HepG2 (cell line): ENCODE data around the gene CD151. TPM values are rescaled to one million over a fixed set of nuclear protein-coding genes. Genes with fewer than 3 reads are reported as not detected.
A peak's percentile ranks its signal among the peaks of the same experiment; 100 is the strongest.

ENCODE experiments used
- ATAC-seq: fragments of 200-7000 bp; cut with Tn5 transposase; 3 replicates; pipeline ENCODE4 v1.9.1; 2020; ENCODE audit warnings: mild to moderate bottlenecking, moderate library complexity
- BruUV-seq: library from RNA; stranded (reverse); fragments of 400-500 nt; replicated peaks from 2 replicates; lab custom pipeline; 2021; lab: Mats Ljungman, UMichigan
- CTCF ChIA-PET: fragments of 300-600 bp; formaldehyde crosslinking; extraction: SDS; loops from one replicate; lab custom pipeline; 2021; ENCODE audit warnings: low total read pairs, inconsistent platforms, low intra/inter-chr PET ratio; lab: Yijun Ruan, JAX
- POLR2A ChIA-PET: fragments of 350-600 bp; sonication (Branson Sonifier 250); formaldehyde crosslinking; loops from one replicate; lab custom pipeline; 2020; ENCODE audit warnings: antibody characterized with exemption, inconsistent platforms; lab: Yijun Ruan, JAX
- DNase-seq: peaks from one replicate; pipeline ENCODE4 v3.0.0-alpha.2; 2015; ENCODE audit warnings: low spot score
- FAIRE-seq: peaks from 3 replicates; lab custom pipeline; 2011; peaks lifted over from hg19 to GRCh38; lab: Jason Lieb, UNC
- H2AFZ ChIP-seq: one replicate; pipeline ENCODE4 v1.6.1; 2011; ENCODE audit warnings: low read length, inconsistent platforms
- H3K27ac ChIP-seq: fragments of 300-600 bp; 3 replicates; pipeline ENCODE4 v1.8.0; 2011; ENCODE audit warnings: mixed run types, mild to moderate bottlenecking, mixed read lengths, low read length, inconsistent platforms; ENCODE audit not compliant: insufficient read depth; ENCODE audit errors: extremely low read length
- H3K27me3 ChIP-seq, 2 experiments: fragments of 200-600 bp in 1 of 2; 2 replicates in 1 of 2; 3 replicates in 1 of 2; pipeline versions ENCODE4 v1.6.0 to v1.8.0; 2011; ENCODE audit warnings: low read length in 2 of 2, mild to moderate bottlenecking in 2 of 2, moderate library complexity in 2 of 2, inconsistent platforms in 1 of 2; ENCODE audit not compliant: insufficient read depth in 2 of 2, control insufficient read depth in 1 of 2
- H3K36me3 ChIP-seq, 2 experiments: fragments of 200-600 bp in 1 of 2; replicated peaks in 1 of 2; 2 replicates in 1 of 2; 3 replicates in 1 of 2; pipeline versions ENCODE4 v1.5.1 to v1.8.0; 2011; ENCODE audit warnings: low read length in 2 of 2, inconsistent platforms in 1 of 2; ENCODE audit not compliant: insufficient read depth in 2 of 2, control insufficient read depth in 1 of 2
- H3K4me1 ChIP-seq: 2 replicates; pipeline ENCODE4 v1.5.1; 2012; ENCODE audit warnings: low read length, inconsistent platforms; ENCODE audit not compliant: insufficient read depth
- H3K4me2 ChIP-seq: 2 replicates; pipeline ENCODE4 v1.6.0; 2011; ENCODE audit warnings: low read depth, low read length, inconsistent platforms
- H3K4me3 ChIP-seq, 3 experiments: fragments of 200-600 bp in 1 of 3; sonication (generic), shearing (Covaris generic) in 1 of 3; replicated peaks in 1 of 3; 2 replicates each; pipeline ENCODE4 v1.5.1; 2011 to 2016; ENCODE audit warnings: low read length in 3 of 3, inconsistent platforms in 2 of 3, low read depth in 2 of 3, mild to moderate bottlenecking in 2 of 3, control low read depth in 1 of 3, mixed read lengths in 1 of 3; ENCODE audit not compliant: insufficient read depth in 1 of 3
- H3K79me2 ChIP-seq: one replicate; pipeline ENCODE4 v1.6.1; 2011; ENCODE audit warnings: low read length, inconsistent platforms; ENCODE audit not compliant: insufficient read depth
- H3K9ac ChIP-seq: 2 replicates; pipeline ENCODE4 v1.6.0; 2011; ENCODE audit warnings: mild to moderate bottlenecking, low read depth, low read length, inconsistent platforms; ENCODE audit not compliant: insufficient read depth
- H3K9me3 ChIP-seq: 2 replicates; pipeline ENCODE4 v1.5.1; 2012; ENCODE audit warnings: mild to moderate bottlenecking, low read length
- H4K20me1 ChIP-seq: 2 replicates; pipeline ENCODE4 v1.6.0; 2011; ENCODE audit warnings: inconsistent platforms, mild to moderate bottlenecking, low read length, moderate library complexity; ENCODE audit not compliant: insufficient read depth
- CBX1 ChIP-seq: IDR thresholded peaks from one replicate; pipeline ENCODE4 v1.6.1; 2016; ENCODE audit warnings: antibody characterized with exemption, low read depth
- EEA1 ChIP-seq: sonication (generic); formaldehyde crosslinking; IDR thresholded peaks from 2 replicates; pipeline ENCODE4 v1.5.1; 2020; ENCODE audit warnings: mild to moderate bottlenecking, missing genetic modification reagents, borderline replicate concordance
- KLF15 ChIP-seq: sonication (generic); formaldehyde crosslinking; IDR thresholded peaks from 2 replicates; pipeline ENCODE4 v1.8.1; 2023; ENCODE audit warnings: borderline replicate concordance, mild to moderate bottlenecking, inconsistent platforms, missing genetic modification reagents, mixed read lengths
- PLSCR1 ChIP-seq: sonication (generic); formaldehyde crosslinking; IDR thresholded peaks from 2 replicates; pipeline ENCODE4 v1.5.0; 2020; ENCODE audit warnings: missing genetic modification reagents, mild to moderate bottlenecking, borderline replicate concordance
- ZBTB2 ChIP-seq: sonication (generic); formaldehyde crosslinking; IDR thresholded peaks from 2 replicates; pipeline ENCODE4 v1.8.0; 2022; ENCODE audit warnings: low read depth, missing genetic modification reagents
- ZNF235 ChIP-seq: sonication (generic); formaldehyde crosslinking; IDR thresholded peaks from 2 replicates; pipeline ENCODE4 v1.8.1; 2023; ENCODE audit warnings: mild to moderate bottlenecking, missing genetic modification reagents, borderline replicate concordance
- ZNF772 ChIP-seq: sonication (generic); formaldehyde crosslinking; IDR thresholded peaks from 2 replicates; pipeline ENCODE4 v1.5.0; 2020; ENCODE audit warnings: mild to moderate bottlenecking, missing genetic modification reagents
- ZNF780A ChIP-seq: sonication (generic); formaldehyde crosslinking; IDR thresholded peaks from 2 replicates; pipeline ENCODE4 v1.8.0; 2022; ENCODE audit warnings: mild to moderate bottlenecking, missing genetic modification reagents, moderate library complexity
- WGBS: methylation state at CpG from one replicate; pipeline ENCODE4 v1.1.6; 2017; ENCODE audit warnings: low lambda C conversion rate; 5-methylcytosine and 5-hydroxymethylcytosine counted together
- in situ Hi-C: cut with HindIII; loops from 2 replicates; pipeline ENCODE4 v1.10.0; 2017; ENCODE audit warnings: low pct_unique_long_range_greater_than_20kb; ENCODE audit not compliant: extremely low pct_ligation_motif_present
- intact Hi-C: fragments of 100-400 bp; cut with micrococcal nuclease; formaldehyde crosslinking; loops from one replicate; pipeline ENCODE4 v1.10.0; 2022; ENCODE audit not compliant: unreplicated experiment
- polyA plus RNA-seq, 8 experiments: library from polyadenylated mRNA; depleted of rRNA in 3 of 8; stranded (reverse) in 7 of 8; unstranded in 1 of 8; fragments of >200 nt; fragmentation: Illumina TruSeq in 4 of 8; extraction: Trizol in 4 of 8; gene quantifications; 2 replicates each; pipeline versions ENCODE4 v1.2.1 to v1.2.3, GENCODE V29; 2011 to 2016; ENCODE audit warnings: low read depth in 4 of 8, missing spikeins in 1 of 8, mixed read lengths in 1 of 8; ENCODE audit not compliant: insufficient read depth in 1 of 8
- total RNA-seq, 5 experiments: library from RNA; depleted of rRNA; stranded (reverse); fragments of >200 nt; fragmentation: Illumina TruSeq; extraction: Trizol; gene quantifications; 2 replicates each; pipeline ENCODE4 v1.2.3, GENCODE V29; 2016; ENCODE audit warnings: low read depth in 1 of 5
- TF ChIP-seq, protein P1 (sequence below): sonication (generic); formaldehyde crosslinking; IDR thresholded peaks from 2 replicates; pipeline ENCODE4 v1.5.1; 2020; ENCODE audit warnings: missing genetic modification reagents, mild to moderate bottlenecking, borderline replicate concordance

The CD151 gene
- total and polyA plus RNA-seq, 2 of the 13 experiments (the other 11 are each of a cell fraction or from before 2014, with no cell fraction given), result 125 to 197 TPM

- TF ChIP-seq EEA1 (CRISPR knock-in tag) (no peak), ZNF235 (CRISPR knock-in tag) (0 out of 2 replicates have a peak, but pooled peaks have one; percentile 34), KLF15 (CRISPR knock-in tag) (no peak)
- TF ChIP-seq, all 625 proteins: peak for 204
Observed at GRCh38 chr11:842370-843002, 9.7 kb downstream of the CD151 start, which contains the start of the genes POLR2L and TSPAN4 (continued).

- Histone ChIP-seq H3K4me3 (peak overlapping the region; percentile 97 to 100 (median 98)), H3K27ac (peak overlapping the region; percentile 83), H3K4me2 (peak overlapping the region; percentile 85), H3K9ac (peak overlapping the region; percentile 92), H4K20me1 (peaks cover 15% of the 10 kb centered on the region; the same call in 1 of the 2 replicates), H3K4me1 (peaks cover 58% of the 10 kb centered on the region), H3K9me3 (no peaks in the 10 kb centered on the region), H3K36me3 (peaks cover 5 to 22% of the 10 kb centered on the region in 2 experiments), H2AFZ (no peak overlapping the region), H3K79me2 (peaks cover 27% of the 10 kb centered on the region), H3K27me3 (no peaks in the 10 kb centered on the region)
- ATAC-seq (peak; percentile 0; the same call in 1 of the 3 replicates), FAIRE-seq (no peak), DNase-seq (no peak)
- ChIA-PET POLR2A (interaction anchor here (0.7 to 11.1 kb wide), 11 partner anchors 14 to 207 kb away, joined by 3 to 141 read pairs (median 6); partner anchors contain the start of genes CD151, CRACR2B, PNPLA2 and RPLP2), CTCF (no interaction called here)
- no TSS peak for BruUV-seq
- 2% methylated on average over 23 of the region's 53 CpGs for WGBS
- intact Hi-C loops, result loop anchor here (5.0 kb wide), 1 partner anchor 36 kb away; the partner anchor contains the start of genes PIDD1 and RPLP2
- in situ Hi-C loops, result no loop called here
- no peak for TF ChIP-seq ZNF780A (CRISPR knock-in tag)
- TF ChIP-seq ZBTB2 (CRISPR knock-in tag), result 0 out of 2 replicates have a peak, but pooled peaks have one; percentile 7
- no peak for TF ChIP-seq PLSCR1 (CRISPR knock-in tag)
- 0 out of 2 replicates have a peak, but pooled peaks have one; percentile 29 for TF ChIP-seq ZNF772 (CRISPR knock-in tag)
- TF ChIP-seq, protein P1, sequence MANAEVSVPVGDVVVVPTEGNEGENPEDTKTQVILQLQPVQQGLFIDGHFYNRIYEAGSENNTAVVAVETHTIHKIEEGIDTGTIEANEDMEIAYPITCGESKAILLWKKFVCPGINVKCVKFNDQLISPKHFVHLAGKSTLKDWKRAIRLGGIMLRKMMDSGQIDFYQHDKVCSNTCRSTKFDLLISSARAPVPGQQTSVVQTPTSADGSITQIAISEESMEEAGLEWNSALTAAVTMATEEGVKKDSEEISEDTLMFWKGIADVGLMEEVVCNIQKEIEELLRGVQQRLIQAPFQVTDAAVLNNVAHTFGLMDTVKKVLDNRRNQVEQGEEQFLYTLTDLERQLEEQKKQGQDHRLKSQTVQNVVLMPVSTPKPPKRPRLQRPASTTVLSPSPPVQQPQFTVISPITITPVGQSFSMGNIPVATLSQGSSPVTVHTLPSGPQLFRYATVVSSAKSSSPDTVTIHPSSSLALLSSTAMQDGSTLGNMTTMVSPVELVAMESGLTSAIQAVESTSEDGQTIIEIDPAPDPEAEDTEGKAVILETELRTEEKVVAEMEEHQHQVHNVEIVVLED (CRISPR knock-in tag), result peak; percentile 32; the same call in 1 of the 2 replicates
- TF ChIP-seq CBX1, result no peak
Observed at GRCh38 chr11:843086-843734, 10.5 kb downstream of the CD151 start.
